ENCODE results near the gene FAM13B. TPM values are rescaled to one million over a fixed set of nuclear protein-coding genes. Genes with fewer than 3 reads are reported as not detected.

The FAM13B gene
- total RNA-seq, 1 donor from 2014 or later = 32.0 TPM

- FAIRE-seq = no peak
- Histone ChIP-seq H3K4me3 (ENCODE audit: insufficient read depth, low read depth, low read length) (no peak overlapping the region), H3K4me2 (ENCODE audit: low read length) (no peak overlapping the region), H3K27me3 (ENCODE audit: insufficient read depth, low read length) (peaks cover 3% of the 10 kb centered on the region), H3K79me2 (ENCODE audit: insufficient read depth, low read length) (no peaks in the 10 kb centered on the region), H4K20me1 (ENCODE audit: insufficient read depth, low read length) (no peaks in the 10 kb centered on the region), H3K27ac (ENCODE audit: low read depth, low read length) (no peak overlapping the region), H3K9me3 (ENCODE audit: insufficient read depth, low read depth, low read length) (no peaks in the 10 kb centered on the region), H3K36me3 (ENCODE audit: insufficient read depth, low read length) (no peaks in the 10 kb centered on the region), H3K9ac (ENCODE audit: low read length) (no peak overlapping the region), H2AFZ (ENCODE audit: low read depth, low read length) (no peak overlapping the region), H3K4me1 (ENCODE audit: insufficient read depth, low read length) (no peaks in the 10 kb centered on the region)
- DNase-seq (ENCODE audit: low read depth) = no peak
- no peak overlapping the region for H3K27ac Mint-ChIP-seq (ENCODE audit: unreplicated experiment)
- no peak overlapping the region for H3K4me3 Mint-ChIP-seq (ENCODE audit: unreplicated experiment)
- no peaks in the 10 kb centered on the region for H3K9me3 Mint-ChIP-seq (ENCODE audit: unreplicated experiment)
- no peaks in the 10 kb centered on the region for H3K36me3 Mint-ChIP-seq (ENCODE audit: low read depth, unreplicated experiment)
- TF ChIP-seq EZH2 (IDR thresholded peaks at IDR 0.05; ENCODE audit: insufficient read depth, low read length) = no peak
- TF ChIP-seq, protein P1, sequence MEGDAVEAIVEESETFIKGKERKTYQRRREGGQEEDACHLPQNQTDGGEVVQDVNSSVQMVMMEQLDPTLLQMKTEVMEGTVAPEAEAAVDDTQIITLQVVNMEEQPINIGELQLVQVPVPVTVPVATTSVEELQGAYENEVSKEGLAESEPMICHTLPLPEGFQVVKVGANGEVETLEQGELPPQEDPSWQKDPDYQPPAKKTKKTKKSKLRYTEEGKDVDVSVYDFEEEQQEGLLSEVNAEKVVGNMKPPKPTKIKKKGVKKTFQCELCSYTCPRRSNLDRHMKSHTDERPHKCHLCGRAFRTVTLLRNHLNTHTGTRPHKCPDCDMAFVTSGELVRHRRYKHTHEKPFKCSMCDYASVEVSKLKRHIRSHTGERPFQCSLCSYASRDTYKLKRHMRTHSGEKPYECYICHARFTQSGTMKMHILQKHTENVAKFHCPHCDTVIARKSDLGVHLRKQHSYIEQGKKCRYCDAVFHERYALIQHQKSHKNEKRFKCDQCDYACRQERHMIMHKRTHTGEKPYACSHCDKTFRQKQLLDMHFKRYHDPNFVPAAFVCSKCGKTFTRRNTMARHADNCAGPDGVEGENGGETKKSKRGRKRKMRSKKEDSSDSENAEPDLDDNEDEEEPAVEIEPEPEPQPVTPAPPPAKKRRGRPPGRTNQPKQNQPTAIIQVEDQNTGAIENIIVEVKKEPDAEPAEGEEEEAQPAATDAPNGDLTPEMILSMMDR (IDR thresholded peaks at IDR 0.05; ENCODE audit: insufficient read depth, low read depth, low read length) = no peak
- H3K27me3 Mint-ChIP-seq (ENCODE audit: low read depth, unreplicated experiment) = peaks cover under 1% of the 10 kb centered on the region
- H3K4me1 Mint-ChIP-seq (ENCODE audit: low read depth, unreplicated experiment) = no peaks in the 10 kb centered on the region
Measured at GRCh38 chr5:138064526-138064925, 31.6 kb upstream of the FAM13B start.

- H3K4me3 ChIP-seq (ENCODE audit: insufficient read depth, low read depth, low read length) = no peak overlapping the region
- no peaks in the 10 kb centered on the region for H3K4me1 ChIP-seq (ENCODE audit: insufficient read depth, low read length)
- peaks cover 2% of the 10 kb centered on the region for H3K27me3 Mint-ChIP-seq (ENCODE audit: low read depth, unreplicated experiment)
- no peaks in the 10 kb centered on the region for H3K79me2 ChIP-seq (ENCODE audit: insufficient read depth, low read length)
- no peaks in the 10 kb centered on the region for H4K20me1 ChIP-seq (ENCODE audit: insufficient read depth, low read length)
- no peaks in the 10 kb centered on the region for H3K9me3 ChIP-seq (ENCODE audit: insufficient read depth, low read depth, low read length)
- peak overlapping the region; percentile 62 for H3K4me2 ChIP-seq (ENCODE audit: low read length)
- H3K27me3 ChIP-seq (ENCODE audit: insufficient read depth, low read length) = peaks cover 6% of the 10 kb centered on the region
- H3K4me3 Mint-ChIP-seq (ENCODE audit: unreplicated experiment) = no peak overlapping the region
- TF ChIP-seq, protein P1 (IDR thresholded peaks at IDR 0.05; ENCODE audit: insufficient read depth, low read depth, low read length) = no peak
- no peak for TF ChIP-seq EZH2 (IDR thresholded peaks at IDR 0.05; ENCODE audit: insufficient read depth, low read length)
- FAIRE-seq = no peak
- H3K9ac ChIP-seq (ENCODE audit: low read length) = no peak overlapping the region
- no peak overlapping the region for H3K27ac Mint-ChIP-seq (ENCODE audit: unreplicated experiment)
- no peaks in the 10 kb centered on the region for H3K4me1 Mint-ChIP-seq (ENCODE audit: low read depth, unreplicated experiment)
- no peaks in the 10 kb centered on the region for H3K9me3 Mint-ChIP-seq (ENCODE audit: unreplicated experiment)
- peak overlapping the region; percentile 36 for H2AFZ ChIP-seq (ENCODE audit: low read depth, low read length)
- peak; percentile 18 for DNase-seq (ENCODE audit: low read depth)
- no peak overlapping the region for H3K27ac ChIP-seq (ENCODE audit: low read depth, low read length)
- no peaks in the 10 kb centered on the region for H3K36me3 Mint-ChIP-seq (ENCODE audit: low read depth, unreplicated experiment)
- H3K36me3 ChIP-seq (ENCODE audit: insufficient read depth, low read length) = no peaks in the 10 kb centered on the region
Measured at GRCh38 chr5:138054847-138055558, 22.1 kb upstream of the FAM13B start.

- H3K9me3 Mint-ChIP-seq (ENCODE audit: unreplicated experiment) = no peaks in the 10 kb centered on the region
- Histone ChIP-seq H3K4me1 (ENCODE audit: insufficient read depth, low read length) (no peaks in the 10 kb centered on the region), H3K27ac (ENCODE audit: low read depth, low read length) (no peak overlapping the region), H3K27me3 (ENCODE audit: insufficient read depth, low read length) (peaks cover 6% of the 10 kb centered on the region), H3K36me3 (ENCODE audit: insufficient read depth, low read length) (no peaks in the 10 kb centered on the region), H2AFZ (ENCODE audit: low read depth, low read length) (no peak overlapping the region), H4K20me1 (ENCODE audit: insufficient read depth, low read length) (no peaks in the 10 kb centered on the region), H3K79me2 (ENCODE audit: insufficient read depth, low read length) (no peaks in the 10 kb centered on the region), H3K4me2 (ENCODE audit: low read length) (no peak overlapping the region), H3K9ac (ENCODE audit: low read length) (no peak overlapping the region), H3K4me3 (ENCODE audit: insufficient read depth, low read depth, low read length) (no peak overlapping the region), H3K9me3 (ENCODE audit: insufficient read depth, low read depth, low read length) (no peaks in the 10 kb centered on the region)
- H3K27ac Mint-ChIP-seq (ENCODE audit: unreplicated experiment) = no peak overlapping the region
- FAIRE-seq = no peak
- H3K36me3 Mint-ChIP-seq (ENCODE audit: low read depth, unreplicated experiment) = no peaks in the 10 kb centered on the region
- peaks cover 2% of the 10 kb centered on the region for H3K27me3 Mint-ChIP-seq (ENCODE audit: low read depth, unreplicated experiment)
- no peaks in the 10 kb centered on the region for H3K4me1 Mint-ChIP-seq (ENCODE audit: low read depth, unreplicated experiment)
- TF ChIP-seq, protein P1 (IDR thresholded peaks at IDR 0.05; ENCODE audit: insufficient read depth, low read depth, low read length) = no peak
- no peak for TF ChIP-seq EZH2 (IDR thresholded peaks at IDR 0.05; ENCODE audit: insufficient read depth, low read length)
- no peak overlapping the region for H3K4me3 Mint-ChIP-seq (ENCODE audit: unreplicated experiment)
- no peak for DNase-seq (ENCODE audit: low read depth)
Measured at GRCh38 chr5:138054206-138054605, 21.3 kb upstream of the FAM13B start.
